GM19395 (cell line): Measurements from ENCODE around the gene CDHR2.

Source experiments
- ATAC-seq: cut with Tn5 transposase; IDR thresholded peaks from one replicate; pipeline ENCODE4 v1.9.1; 2021; ENCODE audit warnings: mild to moderate bottlenecking, moderate library complexity; ENCODE audit not compliant: unreplicated experiment

Gene CDHR2

DNA sequence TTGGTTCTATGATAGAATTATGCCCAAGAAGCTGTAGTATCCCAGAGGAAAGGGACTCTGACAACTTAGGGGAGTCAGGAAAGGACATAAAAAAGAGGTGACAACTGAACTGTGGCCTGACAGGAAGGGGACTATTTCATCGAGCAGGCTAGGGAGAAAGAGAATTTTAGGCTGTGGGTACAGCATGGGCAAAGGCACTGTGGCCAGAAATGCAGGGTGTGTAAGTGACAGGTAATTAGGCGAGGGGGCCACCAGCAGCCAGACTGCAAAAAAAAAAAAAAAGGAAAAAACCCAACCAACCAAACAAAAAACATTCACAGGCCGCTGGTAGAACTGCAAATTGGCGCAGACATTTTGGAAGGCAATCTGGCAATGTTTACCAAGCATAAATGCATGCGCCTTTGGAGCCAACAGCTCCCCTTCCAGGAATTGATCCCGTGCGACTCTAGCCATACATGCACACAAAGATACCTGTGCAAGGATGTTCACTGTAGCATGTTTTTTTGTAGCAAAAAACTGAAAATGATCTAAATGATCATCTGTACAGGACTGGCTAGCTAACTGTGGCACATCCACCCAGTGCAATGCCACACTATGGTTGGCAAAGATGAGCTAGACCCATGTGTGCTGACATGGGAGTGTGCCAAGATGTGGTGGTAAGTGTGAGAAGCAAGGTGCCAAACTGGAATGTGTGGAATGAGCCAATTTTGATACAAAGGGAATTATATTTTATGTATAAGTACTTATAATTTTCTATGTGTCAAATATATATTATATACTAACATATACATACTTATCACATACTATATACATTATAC lies 82.5 kb downstream of the CDHR2 start:
- ATAC-seq, result no peak

DNA sequence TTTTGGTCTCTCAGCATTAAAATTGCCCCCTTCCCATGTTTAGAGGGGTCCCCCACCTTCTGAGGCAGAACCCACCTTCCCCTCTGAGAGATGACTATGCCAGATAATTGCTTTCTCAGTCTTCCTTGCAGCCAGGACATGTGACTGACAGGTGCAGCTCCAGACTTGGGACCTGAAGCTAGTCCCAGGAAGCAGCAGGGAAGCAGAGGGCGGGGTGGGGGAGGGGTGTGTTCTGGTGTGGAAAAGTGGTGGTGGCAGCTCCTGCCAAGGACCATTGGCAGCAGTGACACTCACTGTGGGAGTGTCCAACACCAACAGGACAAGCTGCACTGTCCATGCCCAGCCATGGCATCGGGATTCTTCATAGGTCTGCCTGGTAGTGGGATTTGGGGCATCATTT lies 83.6 kb downstream of the CDHR2 start:
- no peak for ATAC-seq

- no peak for ATAC-seq
These were observed 84.5 kb downstream of the CDHR2 start for GRCh38 chr5:176633598-176633997.

DNA sequence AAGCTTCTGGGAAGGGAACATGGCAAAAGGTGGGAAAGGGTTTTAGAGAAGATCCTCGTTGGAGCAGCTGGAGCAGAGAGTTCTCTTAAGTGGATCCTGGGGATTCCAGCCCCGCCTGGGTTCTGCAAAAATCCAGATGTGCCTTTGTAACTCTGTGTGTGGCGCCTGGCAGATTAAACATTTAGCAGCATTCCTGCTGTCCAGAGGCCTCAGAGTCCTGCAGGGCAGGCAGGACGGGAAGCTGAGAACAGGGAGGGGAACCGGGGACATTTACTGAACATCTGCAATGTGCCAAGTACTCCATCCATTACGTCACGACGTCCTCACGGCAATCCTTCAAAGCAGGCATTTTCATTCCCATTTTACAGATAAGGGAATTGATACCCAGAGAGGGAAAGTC lies 87.3 kb downstream of the CDHR2 start:
- ATAC-seq, result no peak

DNA sequence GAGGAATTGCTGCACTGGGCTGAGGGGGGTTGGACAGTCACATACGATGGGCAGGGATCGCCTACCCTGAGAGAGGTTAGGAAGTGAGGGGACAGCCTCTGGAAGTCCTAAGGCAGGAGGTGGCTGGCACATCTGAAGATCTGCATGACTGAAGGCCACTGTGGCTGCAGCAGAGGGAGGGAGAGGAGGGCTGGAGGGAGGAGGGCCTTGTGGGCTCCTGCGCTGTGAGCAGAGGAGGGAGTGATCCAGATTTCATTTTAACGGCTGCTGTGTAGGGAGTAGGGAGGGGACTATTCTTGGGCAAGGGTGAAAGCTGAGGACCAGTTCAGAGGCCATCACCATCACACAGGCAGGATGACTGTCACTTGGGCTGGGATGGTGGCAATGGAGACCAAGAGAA lies 88.4 kb downstream of the CDHR2 start:
- no peak for ATAC-seq

- no peak for ATAC-seq
These were observed 89.3 kb downstream of the CDHR2 start for GRCh38 chr5:176638437-176638836.

- ATAC-seq, result no peak
These were observed 90.1 kb downstream of the CDHR2 start for GRCh38 chr5:176639208-176639607.

DNA sequence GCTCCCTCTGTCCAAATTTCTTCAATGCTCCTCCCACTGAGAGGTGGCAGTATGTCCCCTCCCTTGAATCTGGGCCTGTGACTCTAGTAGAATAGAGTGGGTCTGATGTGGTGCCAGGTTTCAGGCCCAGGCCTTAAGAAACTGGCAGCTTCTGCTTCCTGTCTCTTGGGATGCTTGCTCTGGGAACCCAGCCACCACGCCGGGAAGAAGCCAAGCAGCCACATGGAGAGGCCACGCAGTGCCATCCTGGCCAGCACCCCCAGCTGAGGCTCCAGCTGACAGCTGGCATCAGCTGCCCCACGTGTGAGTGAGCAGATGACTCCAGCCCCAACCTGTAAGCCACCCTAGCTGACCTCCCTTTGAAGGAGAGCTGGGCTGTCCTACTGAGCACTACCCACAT lies 90.8 kb downstream of the CDHR2 start:
- no peak for ATAC-seq

DNA sequence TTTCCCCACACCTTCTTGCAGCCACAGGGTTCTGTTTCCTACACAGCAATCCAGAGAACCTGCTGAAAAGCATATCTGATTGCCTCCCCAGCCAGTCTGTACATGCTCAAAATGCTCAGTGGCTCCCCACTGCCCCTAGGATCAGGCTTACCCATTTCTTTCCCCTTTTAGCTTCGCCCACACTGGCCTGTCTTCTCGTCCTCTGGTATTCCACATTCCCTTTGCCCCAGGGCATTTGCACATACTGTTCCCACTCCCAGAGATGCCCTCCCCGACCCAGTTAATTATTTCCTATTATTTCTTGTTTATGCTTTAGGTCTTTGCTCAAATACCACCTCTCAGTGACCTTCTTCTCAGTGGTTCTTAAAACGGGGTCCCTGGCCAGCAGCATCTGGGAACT lies 91.5 kb downstream of the CDHR2 start:
- no peak for ATAC-seq

GRCh38 chr5:176642675-176643490 lies 93.7 kb downstream of the CDHR2 start:
- ATAC-seq, result no peak

DNA sequence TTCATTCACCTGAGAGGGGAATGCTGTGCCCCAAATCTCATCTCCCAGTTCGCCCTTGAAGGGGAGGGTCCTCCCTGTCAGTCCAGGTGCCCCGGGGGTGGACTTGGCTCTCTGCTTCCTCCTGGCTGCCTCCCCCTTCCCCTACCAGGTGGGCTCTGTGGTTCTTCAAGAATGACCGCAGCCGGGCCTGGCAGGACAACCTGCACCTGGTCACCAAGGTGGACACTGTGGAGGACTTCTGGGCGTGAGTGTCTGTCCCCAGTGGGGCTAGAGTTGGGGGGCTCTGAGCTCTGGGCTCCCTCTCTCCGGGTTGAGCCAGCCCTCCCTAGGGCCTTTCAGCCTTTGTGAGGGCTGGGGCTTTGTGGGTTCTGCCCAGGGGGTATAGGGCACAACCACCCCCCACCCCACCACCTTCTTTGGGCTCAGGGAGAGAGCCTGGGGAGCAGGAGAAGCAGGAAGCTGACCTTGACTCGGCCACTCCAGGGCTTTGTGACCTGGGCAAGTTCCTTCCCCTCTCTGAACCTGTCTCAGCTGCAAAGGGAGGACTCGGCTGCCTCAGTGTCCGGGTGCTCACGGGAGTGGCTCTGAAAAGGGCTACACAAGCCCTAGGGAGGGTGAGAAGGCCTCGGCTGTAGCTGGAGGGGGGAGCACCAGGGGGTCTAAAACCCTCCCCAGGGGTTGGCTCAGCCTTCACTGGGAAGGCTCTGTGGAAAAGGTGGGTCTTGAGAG lies 94.5 kb downstream of the CDHR2 start:
- no peak for ATAC-seq

DNA sequence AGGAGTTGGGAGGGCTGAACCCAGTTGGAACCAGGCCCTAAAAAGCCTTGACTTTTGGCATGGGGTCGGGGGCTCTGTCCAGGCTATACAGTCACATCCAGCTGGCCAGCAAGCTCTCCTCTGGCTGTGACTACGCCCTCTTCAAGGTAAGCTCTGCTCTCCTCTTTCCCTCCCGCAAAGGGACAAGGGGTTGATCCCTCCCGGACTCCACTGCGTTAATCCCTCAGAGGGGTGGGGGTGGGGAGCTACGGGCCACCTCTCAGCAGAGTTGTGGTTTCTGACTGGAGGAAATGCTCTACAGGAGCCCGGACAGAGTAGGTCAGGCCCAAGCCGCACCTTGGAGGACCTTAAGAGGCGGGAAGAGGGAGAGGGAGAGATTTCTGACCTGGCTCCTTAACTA lies 95.2 kb downstream of the CDHR2 start:
- no peak for ATAC-seq

DNA sequence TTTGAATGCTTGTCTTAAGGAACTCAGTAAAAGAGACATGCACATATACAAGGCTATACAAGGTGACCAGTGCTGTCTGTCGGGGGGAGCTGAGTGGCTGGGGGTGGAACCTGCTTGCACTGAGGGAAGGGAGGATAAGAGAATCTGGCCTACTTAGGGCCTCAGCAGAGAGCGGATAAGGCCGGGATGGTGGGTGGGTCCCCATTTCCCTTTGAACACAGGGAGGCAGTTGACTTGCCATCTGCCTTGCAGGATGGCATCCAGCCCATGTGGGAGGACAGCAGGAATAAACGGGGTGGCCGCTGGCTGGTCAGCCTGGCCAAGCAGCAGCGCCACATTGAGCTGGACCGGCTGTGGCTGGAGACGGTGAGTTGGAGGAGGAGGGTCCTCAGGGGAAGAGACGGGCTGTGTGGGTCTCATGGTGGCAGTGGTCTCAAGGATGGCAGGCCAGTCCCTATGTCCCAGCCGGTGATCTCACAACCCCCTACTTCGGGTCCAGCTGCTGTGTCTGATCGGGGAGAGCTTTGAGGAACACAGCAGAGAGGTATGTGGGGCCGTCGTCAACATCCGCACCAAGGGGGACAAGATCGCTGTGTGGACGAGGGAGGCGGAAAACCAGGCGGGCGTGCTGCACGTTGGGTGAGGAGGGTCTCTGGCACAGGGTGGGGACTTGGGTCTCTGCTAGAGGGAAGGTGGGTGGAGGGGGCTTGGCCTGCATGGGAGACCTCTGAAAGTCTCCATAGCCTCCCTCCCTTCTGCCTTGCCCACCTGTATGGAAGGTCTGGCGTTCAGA lies 95.9 kb downstream of the CDHR2 start:
- no peak for ATAC-seq
